GM19328 (cell line): ENCODE results near the gene RNF168.
A peak's percentile ranks its signal among the peaks of the same experiment; 100 is the strongest.
"Not testable (repeated sequence)": the region's sequence is repeated elsewhere in the genome, so short reads cannot be mapped to it uniquely, and the experiment has no call there.

Source experiments
- ATAC-seq: cut with Tn5 transposase; IDR thresholded peaks from one replicate; pipeline ENCODE4 v1.9.1; 2021; ENCODE audit warnings: mild to moderate bottlenecking, moderate library complexity; ENCODE audit not compliant: unreplicated experiment

RNF168 gene

GRCh38 chr3:196503196-196504076 lies at the start of gene RNF168:
Gene RNF168, minus strand, starts transcription at chr3:196503768. Its CDS starts 595 bp downstream, at chr3:196503173.
- peak; percentile 73 for ATAC-seq

GRCh38 chr3:196552253-196552652 lies 48.7 kb upstream of the RNF168 start:
- ATAC-seq: no peak

GRCh38 chr3:196550172-196550571 lies 46.6 kb upstream of the RNF168 start:
- not testable (repeated sequence) for ATAC-seq

GRCh38 chr3:196549312-196549711 lies 45.7 kb upstream of the RNF168 start:
- not testable (repeated sequence) for ATAC-seq

GRCh38 chr3:196547067-196547466 lies 43.5 kb upstream of the RNF168 start:
- ATAC-seq: no peak

- no peak for ATAC-seq
These were observed 43.0 kb upstream of the RNF168 start for GRCh38 chr3:196546537-196546936.

- ATAC-seq: no peak
These were observed 41.0 kb upstream of the RNF168 start for GRCh38 chr3:196544491-196544992.

- ATAC-seq: no peak
These were observed 38.3 kb upstream of the RNF168 start for GRCh38 chr3:196541684-196542445.

GRCh38 chr3:196537319-196537984 lies 33.9 kb upstream of the RNF168 start:
- ATAC-seq: no peak

- ATAC-seq: no peak
These were observed 29.7 kb upstream of the RNF168 start for GRCh38 chr3:196533260-196533681.

GRCh38 chr3:196531418-196531817 lies 27.9 kb upstream of the RNF168 start:
- no peak for ATAC-seq

- peak; percentile 53 for ATAC-seq
These were observed 25.2 kb upstream of the RNF168 start for GRCh38 chr3:196528639-196529233.

GRCh38 chr3:196525141-196525540 lies 21.6 kb upstream of the RNF168 start:
- ATAC-seq: no peak

- ATAC-seq: no peak
These were observed 21.0 kb upstream of the RNF168 start for GRCh38 chr3:196524527-196524926.

GRCh38 chr3:196523841-196524240 lies 20.3 kb upstream of the RNF168 start:
- ATAC-seq: no peak

- not testable (repeated sequence) for ATAC-seq
These were observed 17.7 kb upstream of the RNF168 start for GRCh38 chr3:196521291-196521690.

GRCh38 chr3:196519718-196520082 lies 16.1 kb upstream of the RNF168 start:
- ATAC-seq: no peak

- no peak for ATAC-seq
These were observed 15.6 kb upstream of the RNF168 start for GRCh38 chr3:196518966-196519717.

- ATAC-seq: no peak
These were observed 14.4 kb upstream of the RNF168 start for GRCh38 chr3:196517919-196518318.

- no peak for ATAC-seq
These were observed 13.7 kb upstream of the RNF168 start for GRCh38 chr3:196517162-196517800.
